Measurements from ENCODE around the gene CFAP46. TPM values are rescaled to one million over a fixed set of nuclear protein-coding genes. Genes with fewer than 3 reads are reported as not detected.
"Not testable (repeated sequence)": the region's sequence is repeated elsewhere in the genome, so short reads cannot be mapped to it uniquely, and the experiment has no call there.

Gene CFAP46
- total RNA-seq, 1 donor from 2014 or later, result 4.4 TPM

GRCh38 chr10:132970641-132971438 is 28.5 kb upstream of the CFAP46 start:
- DNase-seq (ENCODE audit: low read depth, low spot score), result no peak

GRCh38 chr10:132967540-132967939 is 25.2 kb upstream of the CFAP46 start:
- Mint-ChIP-seq H3K36me3 (ENCODE audit: low read depth) (no peaks in the 10 kb centered on the region), H3K27ac (ENCODE audit: unreplicated experiment) (no peak overlapping the region), H3K4me1 (peaks cover 4% of the 10 kb centered on the region), H3K4me3 (no peak overlapping the region), H3K27me3 (ENCODE audit: low read depth) (peaks cover 41% of the 10 kb centered on the region), H3K9me3 (no peaks in the 10 kb centered on the region)
- DNase-seq (ENCODE audit: low read depth, low spot score), result no peak
- TF ChIP-seq CTCF (conservative IDR thresholded peaks at IDR 0.05), result no peak

More at GRCh38 chr10:132970641-132971438, 28.5 kb upstream of the CFAP46 start:
- Mint-ChIP-seq H3K4me3 (no peak overlapping the region), H3K9me3 (no peaks in the 10 kb centered on the region), H3K36me3 (ENCODE audit: low read depth) (no peaks in the 10 kb centered on the region), H3K27ac (ENCODE audit: unreplicated experiment) (no peak overlapping the region), H3K27me3 (ENCODE audit: low read depth) (peaks cover 30% of the 10 kb centered on the region), H3K4me1 (no peaks in the 10 kb centered on the region)
- TF ChIP-seq CTCF (conservative IDR thresholded peaks at IDR 0.05), result no peak

GRCh38 chr10:132965411-132966057 is 23.2 kb upstream of the CFAP46 start:
- Mint-ChIP-seq H3K27me3 (ENCODE audit: low read depth) (peaks cover 41% of the 10 kb centered on the region), H3K4me1 (peaks cover 13% of the 10 kb centered on the region), H3K4me3 (no peak overlapping the region), H3K36me3 (ENCODE audit: low read depth) (no peaks in the 10 kb centered on the region), H3K9me3 (no peaks in the 10 kb centered on the region), H3K27ac (ENCODE audit: unreplicated experiment) (no peak overlapping the region)
- no peak for DNase-seq (ENCODE audit: low read depth, low spot score)
- no peak for TF ChIP-seq CTCF (conservative IDR thresholded peaks at IDR 0.05)

- peaks cover 35% of the 10 kb centered on the region for H3K27me3 Mint-ChIP-seq (ENCODE audit: low read depth)
- peaks cover 13% of the 10 kb centered on the region for H3K4me1 Mint-ChIP-seq
- not testable (repeated sequence) for H3K36me3 Mint-ChIP-seq (ENCODE audit: low read depth); H3K27ac Mint-ChIP-seq (ENCODE audit: unreplicated experiment); H3K4me3 Mint-ChIP-seq; H3K9me3 Mint-ChIP-seq; DNase-seq (ENCODE audit: low read depth, low spot score)
Measured at GRCh38 chr10:132964707-132965410, 22.5 kb upstream of the CFAP46 start.

GRCh38 chr10:132964231-132964630 is 21.9 kb upstream of the CFAP46 start:
- Mint-ChIP-seq H3K9me3 (no peaks in the 10 kb centered on the region), H3K4me1 (peaks cover 13% of the 10 kb centered on the region), H3K27ac (ENCODE audit: unreplicated experiment) (no peak overlapping the region), H3K4me3 (no peak overlapping the region), H3K36me3 (ENCODE audit: low read depth) (no peaks in the 10 kb centered on the region), H3K27me3 (ENCODE audit: low read depth) (peaks cover 35% of the 10 kb centered on the region)
- no peak for TF ChIP-seq CTCF (conservative IDR thresholded peaks at IDR 0.05)
- no peak for DNase-seq (ENCODE audit: low read depth, low spot score)

Measured in neural crest cell (in vitro differentiated cells).